HG02970 (cell line): ENCODE results near the gene EXOSC5.
A peak's percentile ranks its signal among the peaks of the same experiment; 100 is the strongest.
"Not testable (repeated sequence)": the region's sequence is repeated elsewhere in the genome, so short reads cannot be mapped to it uniquely, and the experiment has no call there.

Experiments
- ATAC-seq: cut with Tn5 transposase; IDR thresholded peaks from one replicate; pipeline ENCODE4 v1.9.1; 2021; ENCODE audit warnings: mild to moderate bottlenecking, moderate library complexity, moderate number of reproducible peaks; ENCODE audit not compliant: unreplicated experiment, low FRiP score

EXOSC5 gene

DNA sequence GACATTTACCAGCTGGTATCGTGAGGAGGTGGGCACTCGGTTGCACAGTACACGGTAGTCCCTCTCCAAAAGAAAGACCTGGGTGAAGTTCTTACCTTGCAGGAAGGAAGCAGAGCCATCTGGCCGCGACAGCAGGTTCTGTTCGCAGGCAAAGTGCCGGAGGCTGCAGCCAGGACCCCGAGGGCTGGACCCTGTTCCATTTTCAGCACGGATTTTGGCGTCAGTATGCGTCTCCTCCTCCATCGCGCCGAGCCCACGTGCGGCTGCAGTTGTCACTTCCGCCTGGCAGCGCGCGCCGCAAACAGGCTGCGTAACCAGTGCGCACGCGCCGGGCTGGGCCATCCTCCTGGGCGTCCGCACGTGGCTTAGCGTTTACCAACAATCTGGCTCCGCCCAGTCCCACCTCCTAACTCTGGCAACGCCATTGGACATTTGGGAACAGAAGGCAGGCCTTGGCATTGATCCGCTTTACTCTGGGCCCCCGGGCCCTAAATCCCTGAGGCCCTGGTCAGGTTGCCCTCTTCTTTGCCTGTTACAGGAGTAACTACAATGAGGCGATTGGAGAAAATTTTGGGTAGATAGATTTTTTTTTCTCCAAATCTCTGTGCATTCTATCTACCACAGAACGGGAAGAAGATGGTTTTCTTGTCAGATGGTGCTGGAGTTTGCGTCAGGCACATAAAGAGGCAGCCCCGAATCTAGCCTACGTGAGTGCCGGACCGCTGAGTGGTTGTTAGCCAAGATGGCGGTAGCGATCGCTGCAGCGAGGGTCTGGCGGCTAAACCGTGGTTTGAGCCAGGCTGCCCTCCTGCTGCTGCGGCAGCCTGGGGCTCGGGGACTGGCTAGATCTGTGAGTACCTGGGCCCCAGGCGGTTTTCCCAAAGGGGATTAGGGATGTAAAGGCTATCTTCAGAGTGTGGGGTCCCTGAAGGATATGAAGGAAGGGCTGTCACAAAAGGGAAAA, at the start of gene EXOSC5, which contains the start of gene BCKDHA:
Gene EXOSC5, minus strand, starts transcription at position 274 of the 964 bp plus-strand sequence. Its CDS starts 31 bp downstream, at position 243.
Gene BCKDHA, plus strand, starts transcription at position 733 of the 964 bp plus-strand sequence. Its CDS starts 10 bp downstream, at position 743.
- peak; percentile 90 for ATAC-seq

DNA sequence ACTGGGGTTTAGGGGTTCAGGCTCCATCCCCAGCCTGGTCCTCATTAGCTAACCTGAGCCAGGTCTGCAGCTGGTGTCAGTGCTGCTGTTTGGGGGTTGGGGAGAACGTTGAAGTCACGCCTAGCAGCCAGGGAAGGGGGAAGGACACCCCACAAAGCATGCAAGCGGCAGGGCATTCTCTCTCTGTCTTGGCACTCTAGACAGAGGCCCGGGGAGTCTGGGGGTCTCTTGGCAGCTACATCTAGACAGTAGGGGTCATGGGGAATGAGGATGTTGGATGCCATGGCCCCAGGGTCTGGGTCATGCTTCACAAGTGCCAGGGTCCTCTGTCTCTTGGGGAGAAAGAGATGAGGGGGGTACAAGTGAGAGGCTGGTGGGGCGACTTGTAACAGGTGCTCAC, 48.4 kb upstream of the EXOSC5 start:
- no peak for ATAC-seq

DNA sequence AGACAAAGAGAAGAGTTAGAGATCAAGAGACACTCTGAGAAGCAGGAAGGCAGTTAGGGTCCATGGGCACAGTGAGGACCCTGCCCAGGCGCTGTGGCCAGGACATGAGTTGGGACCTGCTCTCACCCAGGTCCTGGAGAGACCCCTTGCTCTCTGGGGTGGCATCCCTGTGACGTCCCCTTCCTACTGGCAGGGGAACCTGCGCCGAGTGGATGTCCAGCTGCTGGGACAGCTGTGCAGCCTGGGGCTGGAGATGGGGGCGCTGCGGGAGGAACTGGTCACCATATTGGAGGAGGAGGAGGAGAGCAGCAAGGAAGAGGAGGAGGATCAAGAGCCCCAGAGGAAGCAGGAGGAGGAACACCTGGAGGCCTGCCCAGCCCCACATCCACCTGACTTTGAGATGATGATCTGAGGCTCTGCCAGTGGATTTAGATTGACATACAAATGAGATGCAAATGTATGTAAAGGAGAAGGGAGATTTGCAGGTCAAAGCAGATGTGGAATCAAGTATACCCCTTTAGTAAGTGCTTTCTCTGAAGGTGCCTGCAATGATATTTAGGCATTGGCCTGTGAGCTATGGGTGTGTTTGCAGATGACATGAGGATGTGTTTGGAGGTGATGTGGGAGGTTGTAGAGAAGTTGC, 46.8 kb upstream of the EXOSC5 start:
- ATAC-seq, result no peak

DNA sequence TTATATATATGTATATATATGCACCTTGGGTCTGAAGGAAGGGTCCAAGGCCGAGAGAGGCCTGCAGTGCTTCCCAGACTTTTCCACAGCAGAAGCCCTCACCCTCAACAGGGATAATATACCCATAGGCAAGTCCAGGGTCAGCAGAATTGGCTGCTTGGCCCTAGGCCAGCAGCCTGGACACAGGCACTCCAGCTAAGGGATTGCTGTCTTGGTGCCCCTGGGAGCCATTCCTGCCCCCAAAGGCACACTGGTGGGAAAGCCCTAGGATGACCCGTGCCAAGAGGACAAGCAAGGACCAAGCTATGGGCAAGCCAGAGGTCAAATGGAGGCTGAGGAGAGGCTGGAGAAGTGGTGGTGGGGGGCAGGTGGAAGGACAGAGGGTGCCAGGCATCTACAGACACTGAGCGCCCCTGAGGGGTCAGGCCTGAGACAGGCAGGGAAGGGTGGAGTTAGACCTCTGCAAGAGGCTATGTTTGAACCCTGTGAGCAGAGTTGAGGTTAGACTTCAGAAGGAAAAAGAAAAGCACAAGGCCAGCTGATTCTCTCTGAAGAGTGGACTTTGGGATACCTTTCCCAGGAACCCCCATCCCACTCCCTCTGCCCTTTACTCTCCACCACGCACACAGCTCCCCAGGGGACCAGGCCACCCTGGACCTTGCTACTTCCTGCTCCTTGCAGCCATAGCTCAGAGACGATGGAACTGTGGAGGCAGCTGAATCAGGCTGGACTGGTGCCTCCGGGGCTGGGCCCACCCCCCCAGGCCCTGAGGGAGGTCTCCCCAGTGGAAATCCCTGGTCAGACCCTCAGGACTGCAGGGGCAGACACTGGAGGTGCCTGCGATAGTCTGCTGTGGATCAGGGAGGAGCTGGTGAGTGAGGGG, 45.6 kb upstream of the EXOSC5 start, which contains the start of gene ERICH4:
Gene ERICH4, plus strand, starts transcription at position 684 of the 883 bp plus-strand sequence. Its CDS starts 14 bp downstream, at position 698.
- ATAC-seq, result no peak

DNA sequence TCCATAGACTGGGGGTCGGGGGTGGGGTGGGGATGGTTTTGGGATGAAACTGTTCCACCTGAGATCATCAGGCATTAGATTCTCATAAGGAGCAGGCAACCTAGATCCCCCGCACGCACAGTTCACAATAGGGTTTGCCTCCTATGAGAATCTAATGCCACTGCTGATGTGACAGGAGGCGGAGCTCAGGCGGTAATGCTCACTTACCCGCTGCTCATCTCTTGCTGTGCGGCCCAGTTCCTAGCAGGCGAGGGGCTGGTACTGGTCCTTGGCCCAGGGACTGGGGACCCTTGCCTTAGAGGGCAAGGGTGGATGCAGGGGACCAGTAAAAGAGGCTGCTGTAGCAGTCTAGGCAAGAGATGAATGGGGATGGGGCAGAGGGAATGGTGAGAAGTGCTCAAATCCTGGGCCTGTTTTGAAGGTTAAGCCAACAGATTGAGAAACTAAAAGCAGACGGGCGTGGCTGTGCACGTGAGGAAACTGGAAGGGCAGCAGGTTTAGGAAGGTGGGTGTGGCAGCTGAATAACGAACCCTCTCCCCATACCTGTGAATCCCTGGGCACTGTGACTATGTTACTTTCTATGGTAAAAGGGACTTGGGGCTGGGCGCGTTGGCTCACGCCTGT, 44.3 kb upstream of the EXOSC5 start:
- no peak for ATAC-seq

DNA sequence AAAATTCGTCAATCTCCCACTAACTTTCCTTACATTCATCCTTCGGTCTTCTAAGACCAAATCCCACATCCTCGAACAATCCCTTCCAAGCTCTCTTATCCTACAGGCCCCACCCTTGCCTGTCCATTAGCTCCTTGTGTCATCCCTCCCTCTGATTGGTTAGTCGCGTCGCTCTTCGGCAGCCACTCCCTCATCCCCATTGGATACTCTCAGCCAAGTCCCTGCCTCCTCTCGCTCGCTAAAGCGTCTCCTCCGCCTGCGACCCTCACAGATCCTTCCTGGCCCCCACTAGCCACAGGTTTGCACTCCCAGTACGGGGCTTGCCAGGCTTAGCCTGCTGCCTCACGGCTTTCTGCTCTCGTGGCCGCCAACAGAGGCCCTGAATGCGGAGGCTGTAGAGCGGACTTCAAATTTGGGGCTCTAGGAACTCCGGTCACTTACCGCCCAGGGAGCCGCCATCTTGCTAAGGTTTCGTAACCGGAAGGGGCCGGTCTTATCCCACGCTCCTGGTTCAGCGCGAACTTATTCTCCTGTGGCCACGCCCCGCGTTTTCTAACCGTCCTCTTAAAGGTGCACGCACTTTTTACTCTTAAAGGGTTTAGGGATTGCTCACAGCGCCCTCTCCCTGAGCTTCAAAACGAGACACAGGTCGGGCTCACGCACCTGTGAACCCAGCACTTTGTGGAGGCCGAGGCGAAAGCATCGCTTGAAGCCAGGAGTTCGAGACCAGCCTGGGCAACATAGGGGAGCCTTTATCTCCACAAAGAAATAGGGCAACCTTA, 42.5 kb upstream of the EXOSC5 start, which contains the start of gene DMAC2:
Gene DMAC2, minus strand, starts transcription at position 472 of the 782 bp plus-strand sequence. Its CDS starts 13 bp downstream, at position 459.
- peak; percentile 76 for ATAC-seq

DNA sequence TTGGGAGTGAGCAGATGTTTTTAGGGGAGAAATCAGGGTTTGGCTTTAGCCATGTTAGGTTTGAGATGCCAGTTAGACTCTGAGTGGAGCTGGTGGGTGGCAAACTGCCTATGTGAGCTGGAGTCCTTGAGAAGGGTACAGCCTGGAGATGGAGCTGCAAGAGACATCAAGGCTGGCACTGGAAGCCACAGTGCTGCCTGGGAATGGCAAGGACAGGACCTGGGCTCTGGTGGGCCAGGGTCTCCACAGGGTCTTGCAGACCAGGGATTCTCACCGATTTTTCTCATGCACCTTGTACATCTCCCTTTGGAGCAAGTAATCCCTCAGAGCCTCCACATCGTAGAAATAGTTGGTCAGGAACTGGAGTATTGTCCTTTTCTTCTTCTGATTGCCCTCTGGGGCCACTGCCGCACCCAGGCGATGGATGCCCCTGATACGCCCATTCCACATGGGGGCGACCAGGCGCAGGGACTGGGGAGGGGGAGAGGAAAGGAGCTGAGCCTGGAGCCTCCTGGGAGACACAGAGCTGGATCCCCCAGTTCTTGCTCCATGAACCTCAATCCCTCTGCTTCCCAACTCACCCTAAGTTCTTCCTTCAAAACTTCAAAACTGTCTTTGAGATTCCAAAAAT, 40.9 kb upstream of the EXOSC5 start:
- ATAC-seq, result no peak

DNA sequence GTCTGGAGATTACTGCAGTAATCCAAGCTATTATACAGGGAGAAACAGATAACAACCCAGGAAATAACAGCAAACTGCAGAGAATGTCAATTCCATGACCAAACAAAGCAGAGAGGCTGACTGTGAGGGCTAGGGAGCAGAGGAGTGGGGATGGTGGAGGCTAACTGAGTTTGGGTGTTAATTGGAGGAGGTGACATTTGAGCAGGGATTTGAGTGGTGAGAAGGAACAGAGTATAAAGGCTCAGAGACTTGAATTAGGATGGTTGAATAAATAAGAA, 39.5 kb upstream of the EXOSC5 start:
- no peak for ATAC-seq

DNA sequence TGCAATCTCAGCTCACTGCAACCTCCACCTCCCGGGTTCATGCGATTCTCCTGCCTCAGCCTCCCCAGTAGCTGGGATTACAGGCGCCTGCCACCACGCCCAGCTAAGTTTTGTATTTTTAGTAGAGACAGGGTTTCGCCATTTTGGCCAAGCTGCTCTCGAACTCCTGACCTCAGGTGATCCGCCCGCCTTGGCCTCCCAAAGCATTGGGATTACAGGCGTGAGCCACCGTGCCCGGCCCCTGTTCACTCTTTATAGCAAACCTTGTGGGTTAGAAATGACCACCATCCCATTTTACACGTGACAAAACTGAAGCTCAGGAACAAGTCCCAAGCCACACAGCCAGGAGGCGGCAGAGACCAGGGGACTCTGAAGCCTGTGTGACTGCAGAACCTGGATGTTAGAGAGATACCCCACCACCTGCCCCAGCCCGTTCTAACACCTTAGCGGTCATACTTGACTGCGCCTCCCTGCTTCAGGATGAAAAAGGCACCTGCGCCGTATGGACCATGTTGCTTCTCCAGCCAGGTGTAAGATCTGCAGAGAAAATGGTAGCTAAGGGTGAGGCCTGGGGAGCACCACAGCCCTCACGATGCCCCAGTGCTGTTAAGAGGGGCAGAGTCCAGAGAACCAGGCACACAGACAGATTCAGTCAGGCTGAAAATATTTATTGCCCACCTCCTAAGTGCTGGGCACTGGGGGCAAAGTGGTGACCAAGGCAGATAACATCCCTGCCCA, 38.9 kb upstream of the EXOSC5 start:
- ATAC-seq, result no peak

DNA sequence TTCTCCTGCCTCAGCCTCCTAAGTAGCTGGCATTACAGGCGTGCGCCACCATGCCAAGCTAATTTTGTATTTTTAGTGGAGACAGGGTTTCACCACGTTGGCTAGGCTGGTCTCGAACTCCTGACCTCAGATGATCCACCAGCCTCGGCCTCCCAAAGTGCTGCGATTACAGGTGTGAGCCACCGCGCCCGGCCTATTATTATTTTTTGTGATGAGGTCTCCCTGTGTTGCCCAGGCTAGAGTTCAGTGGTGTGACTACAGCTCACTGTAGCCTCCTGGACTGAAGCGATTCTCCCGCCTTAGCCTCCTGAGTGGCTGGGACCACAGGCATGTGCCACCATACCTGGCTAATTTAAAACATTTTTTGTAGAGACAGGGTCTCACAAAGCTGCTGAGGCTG, 38.2 kb upstream of the EXOSC5 start:
- not testable (repeated sequence) for ATAC-seq

DNA sequence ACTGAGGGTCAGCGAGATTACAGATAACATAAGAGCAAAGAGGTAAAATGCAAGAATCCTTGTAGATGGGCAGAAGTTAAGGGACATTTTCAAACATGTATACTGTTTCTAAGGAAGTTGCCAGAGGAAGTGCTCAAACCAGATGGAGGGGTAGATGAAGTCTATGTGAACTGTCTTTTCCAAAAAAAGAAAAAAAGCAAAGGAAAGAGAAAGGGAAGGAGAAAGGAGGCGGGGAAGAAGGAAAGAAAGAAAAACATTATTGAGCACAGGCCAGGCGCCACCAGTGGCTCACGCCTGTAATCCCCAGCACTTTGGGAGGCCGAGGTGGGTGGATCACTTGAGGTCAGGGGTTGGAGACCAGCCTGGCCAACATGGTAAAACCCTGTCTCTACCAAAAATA, 37.3 kb upstream of the EXOSC5 start:
- no peak for ATAC-seq

DNA sequence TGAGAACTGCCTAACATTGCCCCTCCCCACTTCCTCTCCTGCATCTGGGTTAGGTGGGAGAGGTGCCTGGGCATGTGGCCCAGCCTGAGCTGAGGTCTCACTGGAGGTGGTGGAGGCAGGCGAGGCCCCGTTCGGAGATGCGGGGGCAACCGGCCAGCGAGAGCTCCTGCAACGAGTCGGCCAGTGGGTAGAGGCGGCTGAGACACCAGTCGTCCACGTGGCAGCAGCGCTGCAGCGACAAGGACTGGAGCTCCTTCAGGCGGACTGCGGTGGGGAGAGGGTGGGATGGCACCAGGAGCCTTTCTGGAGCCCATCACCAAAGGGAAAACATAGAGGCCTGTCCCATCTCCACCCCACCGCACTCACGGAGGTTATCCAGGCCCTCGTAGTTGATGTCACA, 36.0 kb upstream of the EXOSC5 start:
- ATAC-seq, result no peak

DNA sequence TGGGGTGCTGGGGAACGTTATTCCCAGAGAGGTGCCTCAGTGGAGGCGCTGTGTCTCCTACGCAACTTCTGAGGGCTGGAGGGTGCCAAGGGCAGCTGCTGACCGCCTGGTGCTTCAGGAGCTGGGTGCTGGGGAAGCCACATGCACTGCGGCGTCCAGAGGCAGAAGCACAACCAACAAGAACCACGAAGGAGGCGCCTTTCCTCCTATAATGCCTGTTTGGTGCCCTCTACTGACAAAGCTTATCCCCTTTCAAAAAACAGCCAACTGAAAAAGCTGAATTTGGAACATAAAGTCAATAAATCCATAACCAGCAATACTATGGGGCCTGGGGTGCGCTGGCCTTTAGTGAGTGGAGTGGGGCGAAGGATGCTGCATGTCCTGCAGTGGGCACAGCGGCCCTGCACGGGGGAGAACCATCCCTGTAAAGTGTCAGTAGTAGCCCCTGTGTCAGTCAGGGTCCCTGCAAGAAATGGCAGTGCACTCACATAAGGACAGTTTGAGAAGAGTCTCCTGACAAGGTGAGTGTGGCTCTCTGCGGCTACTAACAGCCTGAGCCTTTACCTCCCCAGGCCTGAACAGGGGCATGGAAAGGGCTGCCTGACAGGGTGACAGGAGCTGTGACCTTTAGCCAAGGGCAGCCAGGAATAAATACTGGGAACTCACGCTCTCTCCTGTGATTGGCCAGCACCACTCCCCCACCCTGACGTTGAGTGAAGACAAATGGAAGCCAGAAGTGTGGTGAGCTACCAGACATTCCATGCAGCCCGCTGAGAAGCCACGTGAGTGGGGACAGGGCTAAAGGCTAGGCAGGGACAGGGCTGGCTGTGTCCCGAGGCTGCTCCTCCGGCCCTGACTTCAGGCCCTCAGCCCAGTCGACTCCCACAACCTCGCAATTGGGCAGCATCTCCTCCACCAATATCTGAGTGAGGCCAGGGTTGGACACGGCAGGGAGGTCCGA, 34.5 kb upstream of the EXOSC5 start:
- ATAC-seq, result no peak

DNA sequence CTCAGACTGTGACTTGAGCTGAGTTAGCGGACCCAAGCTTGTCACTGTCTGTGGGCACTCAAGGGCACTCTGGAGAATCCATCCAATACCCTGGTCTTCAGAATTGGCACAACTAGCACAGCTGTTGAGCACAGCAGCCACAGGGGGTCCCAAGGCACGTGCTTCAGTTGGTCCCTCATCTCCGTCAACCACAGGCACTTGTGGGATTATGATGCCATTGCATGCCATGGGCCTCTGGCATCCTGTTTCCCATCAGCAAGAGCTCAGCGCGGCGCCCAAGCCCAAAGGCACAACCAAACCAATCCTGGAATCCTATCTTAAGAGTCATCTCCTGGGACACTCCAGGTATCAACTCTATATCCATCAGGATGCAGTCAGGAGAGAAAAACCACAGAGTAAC, 33.8 kb upstream of the EXOSC5 start:
- ATAC-seq, result no peak

DNA sequence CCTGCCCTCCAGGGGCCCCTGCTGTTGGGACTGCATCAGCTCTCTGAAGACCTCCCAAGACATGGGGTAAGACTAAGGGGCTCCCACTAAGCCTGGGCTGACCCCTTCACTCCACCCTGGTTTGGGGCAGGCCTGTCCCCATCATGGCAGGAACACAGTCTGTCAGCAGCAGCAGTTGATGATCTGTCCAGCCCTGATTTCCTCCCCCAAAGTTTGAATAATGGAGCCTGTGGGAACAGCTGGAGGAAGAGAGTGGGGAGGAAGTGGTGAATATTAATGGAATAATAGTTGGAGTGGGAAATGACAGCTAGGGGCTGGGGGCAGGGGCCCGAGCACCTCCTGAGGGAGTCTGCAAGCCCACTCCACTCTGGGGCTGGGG, 31.3 kb upstream of the EXOSC5 start:
- ATAC-seq, result no peak

DNA sequence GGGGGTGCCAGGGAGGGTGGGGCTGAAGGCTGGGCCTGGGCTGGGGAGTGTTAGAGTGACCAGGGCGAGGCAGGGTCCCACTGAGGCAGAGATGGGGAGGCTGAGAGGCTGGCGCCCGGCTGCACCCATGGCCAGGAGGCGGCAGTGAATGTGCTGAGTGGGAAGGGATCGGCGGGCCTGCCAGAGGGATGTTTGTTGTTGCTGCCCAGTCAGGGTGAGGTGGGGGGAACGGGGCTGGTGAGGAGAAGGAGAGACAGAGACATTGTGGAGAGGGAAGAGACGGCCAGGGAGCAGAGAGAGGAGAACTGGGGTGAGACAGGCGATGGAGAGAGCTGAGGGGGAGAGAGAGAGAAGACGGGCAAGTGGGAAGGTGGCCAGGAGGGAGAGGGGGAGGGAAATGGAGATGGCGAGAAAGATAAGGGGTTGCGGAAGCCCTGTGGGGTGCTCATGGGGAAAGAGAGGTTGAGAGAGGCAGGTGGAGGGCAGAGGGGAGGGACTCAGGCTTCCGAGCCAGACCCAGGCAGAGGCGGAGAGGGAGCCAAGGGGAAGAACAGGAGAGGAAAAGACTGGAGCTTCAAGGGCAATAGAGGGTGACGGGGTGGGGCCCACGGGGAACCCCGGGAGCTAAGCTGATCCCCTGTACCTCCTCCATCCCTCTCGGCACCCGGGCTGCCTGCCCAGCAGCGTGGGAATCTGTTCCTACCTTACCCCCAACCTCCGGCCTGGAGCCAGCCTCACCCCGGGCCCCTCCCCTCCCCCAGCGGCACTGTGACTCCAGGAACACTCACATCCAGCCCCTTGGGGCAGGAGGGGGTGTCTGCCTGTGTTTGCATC, 30.7 kb upstream of the EXOSC5 start:
- no peak for ATAC-seq
